ENCODE measurements around the gene MAP3K12. TPM values are rescaled to one million over a fixed set of nuclear protein-coding genes. Genes with fewer than 3 reads are reported as not detected.

The MAP3K12 gene
- total and polyA plus RNA-seq, 2 of the 13 experiments (the other 11 are each of a cell fraction or from before 2014, with no cell fraction given): 0.20 to 1.1 TPM

DNA sequence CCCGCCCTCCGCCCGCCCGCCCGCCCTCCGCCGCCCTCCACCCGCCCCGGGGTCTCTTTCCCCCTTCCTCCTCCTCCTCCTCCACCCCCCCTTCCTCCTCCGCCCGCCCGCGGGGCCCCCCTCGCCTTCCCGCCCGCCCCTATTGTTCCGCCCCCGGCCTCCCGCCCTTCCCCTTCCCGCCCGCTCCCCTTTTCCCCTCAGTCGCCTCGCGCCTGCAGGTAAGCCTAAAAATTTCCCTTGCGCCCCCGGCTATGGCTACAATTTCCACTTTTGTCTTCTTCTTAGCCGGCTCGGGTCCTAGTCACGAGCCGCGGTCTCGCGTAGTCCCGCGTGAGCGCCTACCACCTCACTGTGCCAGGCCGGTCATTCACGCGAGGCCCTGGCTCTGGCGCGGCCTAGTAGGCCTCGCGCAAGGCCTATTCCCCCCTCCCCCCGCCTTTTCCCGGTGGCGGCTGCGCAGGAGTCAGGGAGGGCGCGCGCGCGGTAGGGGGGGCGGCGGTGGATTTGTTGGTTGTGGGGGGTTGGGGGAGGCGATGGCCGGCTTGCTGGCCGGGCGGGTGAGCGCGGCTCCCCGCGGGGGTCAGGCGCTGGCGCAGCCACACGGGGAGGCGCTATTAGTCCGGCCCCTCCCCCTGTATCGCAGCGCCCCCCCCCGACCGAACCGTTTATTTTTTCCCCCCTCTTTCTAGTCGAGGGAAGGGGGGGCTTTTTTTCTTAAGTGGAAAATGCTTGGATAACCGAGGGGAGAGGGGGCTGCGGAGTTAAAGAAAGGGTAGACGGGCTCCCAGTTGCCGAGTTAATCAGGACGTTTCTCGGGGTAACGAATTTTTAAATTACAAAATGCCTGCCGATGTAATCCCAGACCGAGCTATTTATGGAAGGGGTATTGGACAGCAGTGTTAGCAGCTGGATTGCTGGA is 46.8 kb downstream of the MAP3K12 start (continued):
- TF ChIP-seq, protein P1, sequence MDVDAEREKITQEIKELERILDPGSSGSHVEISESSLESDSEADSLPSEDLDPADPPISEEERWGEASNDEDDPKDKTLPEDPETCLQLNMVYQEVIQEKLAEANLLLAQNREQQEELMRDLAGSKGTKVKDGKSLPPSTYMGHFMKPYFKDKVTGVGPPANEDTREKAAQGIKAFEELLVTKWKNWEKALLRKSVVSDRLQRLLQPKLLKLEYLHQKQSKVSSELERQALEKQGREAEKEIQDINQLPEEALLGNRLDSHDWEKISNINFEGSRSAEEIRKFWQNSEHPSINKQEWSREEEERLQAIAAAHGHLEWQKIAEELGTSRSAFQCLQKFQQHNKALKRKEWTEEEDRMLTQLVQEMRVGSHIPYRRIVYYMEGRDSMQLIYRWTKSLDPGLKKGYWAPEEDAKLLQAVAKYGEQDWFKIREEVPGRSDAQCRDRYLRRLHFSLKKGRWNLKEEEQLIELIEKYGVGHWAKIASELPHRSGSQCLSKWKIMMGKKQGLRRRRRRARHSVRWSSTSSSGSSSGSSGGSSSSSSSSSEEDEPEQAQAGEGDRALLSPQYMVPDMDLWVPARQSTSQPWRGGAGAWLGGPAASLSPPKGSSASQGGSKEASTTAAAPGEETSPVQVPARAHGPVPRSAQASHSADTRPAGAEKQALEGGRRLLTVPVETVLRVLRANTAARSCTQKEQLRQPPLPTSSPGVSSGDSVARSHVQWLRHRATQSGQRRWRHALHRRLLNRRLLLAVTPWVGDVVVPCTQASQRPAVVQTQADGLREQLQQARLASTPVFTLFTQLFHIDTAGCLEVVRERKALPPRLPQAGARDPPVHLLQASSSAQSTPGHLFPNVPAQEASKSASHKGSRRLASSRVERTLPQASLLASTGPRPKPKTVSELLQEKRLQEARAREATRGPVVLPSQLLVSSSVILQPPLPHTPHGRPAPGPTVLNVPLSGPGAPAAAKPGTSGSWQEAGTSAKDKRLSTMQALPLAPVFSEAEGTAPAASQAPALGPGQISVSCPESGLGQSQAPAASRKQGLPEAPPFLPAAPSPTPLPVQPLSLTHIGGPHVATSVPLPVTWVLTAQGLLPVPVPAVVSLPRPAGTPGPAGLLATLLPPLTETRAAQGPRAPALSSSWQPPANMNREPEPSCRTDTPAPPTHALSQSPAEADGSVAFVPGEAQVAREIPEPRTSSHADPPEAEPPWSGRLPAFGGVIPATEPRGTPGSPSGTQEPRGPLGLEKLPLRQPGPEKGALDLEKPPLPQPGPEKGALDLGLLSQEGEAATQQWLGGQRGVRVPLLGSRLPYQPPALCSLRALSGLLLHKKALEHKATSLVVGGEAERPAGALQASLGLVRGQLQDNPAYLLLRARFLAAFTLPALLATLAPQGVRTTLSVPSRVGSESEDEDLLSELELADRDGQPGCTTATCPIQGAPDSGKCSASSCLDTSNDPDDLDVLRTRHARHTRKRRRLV (CRISPR knock-in tag; IDR thresholded peaks at IDR 0.05): no peak
- no peak for TF ChIP-seq ZNF75D (CRISPR knock-in tag; IDR thresholded peaks at IDR 0.05; ENCODE audit: borderline replicate concordance)
- TF ChIP-seq, protein P2, sequence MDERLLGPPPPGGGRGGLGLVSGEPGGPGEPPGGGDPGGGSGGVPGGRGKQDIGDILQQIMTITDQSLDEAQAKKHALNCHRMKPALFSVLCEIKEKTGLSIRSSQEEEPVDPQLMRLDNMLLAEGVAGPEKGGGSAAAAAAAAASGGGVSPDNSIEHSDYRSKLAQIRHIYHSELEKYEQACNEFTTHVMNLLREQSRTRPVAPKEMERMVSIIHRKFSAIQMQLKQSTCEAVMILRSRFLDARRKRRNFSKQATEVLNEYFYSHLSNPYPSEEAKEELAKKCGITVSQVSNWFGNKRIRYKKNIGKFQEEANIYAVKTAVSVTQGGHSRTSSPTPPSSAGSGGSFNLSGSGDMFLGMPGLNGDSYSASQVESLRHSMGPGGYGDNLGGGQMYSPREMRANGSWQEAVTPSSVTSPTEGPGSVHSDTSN (CRISPR knock-in tag; IDR thresholded peaks at IDR 0.05): no peak
- TF ChIP-seq, protein P3, sequence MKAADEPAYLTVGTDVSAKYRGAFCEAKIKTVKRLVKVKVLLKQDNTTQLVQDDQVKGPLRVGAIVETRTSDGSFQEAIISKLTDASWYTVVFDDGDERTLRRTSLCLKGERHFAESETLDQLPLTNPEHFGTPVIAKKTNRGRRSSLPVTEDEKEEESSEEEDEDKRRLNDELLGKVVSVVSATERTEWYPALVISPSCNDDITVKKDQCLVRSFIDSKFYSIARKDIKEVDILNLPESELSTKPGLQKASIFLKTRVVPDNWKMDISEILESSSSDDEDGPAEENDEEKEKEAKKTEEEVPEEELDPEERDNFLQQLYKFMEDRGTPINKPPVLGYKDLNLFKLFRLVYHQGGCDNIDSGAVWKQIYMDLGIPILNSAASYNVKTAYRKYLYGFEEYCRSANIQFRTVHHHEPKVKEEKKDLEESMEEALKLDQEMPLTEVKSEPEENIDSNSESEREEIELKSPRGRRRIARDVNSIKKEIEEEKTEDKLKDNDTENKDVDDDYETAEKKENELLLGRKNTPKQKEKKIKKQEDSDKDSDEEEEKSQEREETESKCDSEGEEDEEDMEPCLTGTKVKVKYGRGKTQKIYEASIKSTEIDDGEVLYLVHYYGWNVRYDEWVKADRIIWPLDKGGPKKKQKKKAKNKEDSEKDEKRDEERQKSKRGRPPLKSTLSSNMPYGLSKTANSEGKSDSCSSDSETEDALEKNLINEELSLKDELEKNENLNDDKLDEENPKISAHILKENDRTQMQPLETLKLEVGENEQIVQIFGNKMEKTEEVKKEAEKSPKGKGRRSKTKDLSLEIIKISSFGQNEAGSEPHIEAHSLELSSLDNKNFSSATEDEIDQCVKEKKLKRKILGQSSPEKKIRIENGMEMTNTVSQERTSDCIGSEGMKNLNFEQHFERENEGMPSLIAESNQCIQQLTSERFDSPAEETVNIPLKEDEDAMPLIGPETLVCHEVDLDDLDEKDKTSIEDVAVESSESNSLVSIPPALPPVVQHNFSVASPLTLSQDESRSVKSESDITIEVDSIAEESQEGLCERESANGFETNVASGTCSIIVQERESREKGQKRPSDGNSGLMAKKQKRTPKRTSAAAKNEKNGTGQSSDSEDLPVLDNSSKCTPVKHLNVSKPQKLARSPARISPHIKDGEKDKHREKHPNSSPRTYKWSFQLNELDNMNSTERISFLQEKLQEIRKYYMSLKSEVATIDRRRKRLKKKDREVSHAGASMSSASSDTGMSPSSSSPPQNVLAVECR (CRISPR knock-in tag; IDR thresholded peaks at IDR 0.05; ENCODE audit: borderline replicate concordance): peak; percentile 57; the same call in 1 of the 2 replicates
- TF ChIP-seq PHB2 (IDR thresholded peaks at IDR 0.05; ENCODE audit: partially characterized antibody): no peak
- peak; percentile 55; the same call in 1 of the 2 replicates for TF ChIP-seq ARNT2 (CRISPR knock-in tag; IDR thresholded peaks at IDR 0.05; ENCODE audit: low read depth)
- TF ChIP-seq RFX5 (IDR thresholded peaks at IDR 0.05; ENCODE audit: low read depth, low read length): no peak
- TF ChIP-seq, protein P4, sequence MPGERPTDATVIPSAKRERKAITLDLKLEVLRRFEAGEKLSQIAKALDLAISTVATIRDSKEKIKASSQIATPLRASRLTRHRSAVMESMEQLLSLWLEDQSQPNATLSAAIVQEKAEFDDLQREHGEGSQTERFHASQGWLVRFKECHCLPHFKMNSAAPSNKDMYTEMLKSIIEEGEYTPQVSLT (CRISPR knock-in tag; IDR thresholded peaks at IDR 0.05; ENCODE audit: borderline replicate concordance, low read depth): no peak
- no peak for TF ChIP-seq ZBTB8A (CRISPR knock-in tag; IDR thresholded peaks at IDR 0.05; ENCODE audit: borderline replicate concordance, low read depth)
- peak; percentile 42; the same call in 1 of the 2 replicates for TF ChIP-seq TMF1 (CRISPR knock-in tag; IDR thresholded peaks at IDR 0.05; ENCODE audit: low read depth)
- 0 out of 2 replicates have a peak, but pooled peaks have one; percentile 3 for TF ChIP-seq ZNF350 (CRISPR knock-in tag; IDR thresholded peaks at IDR 0.05; ENCODE audit: borderline replicate concordance, low read depth)
- TF ChIP-seq ZNF530 (CRISPR knock-in tag; IDR thresholded peaks at IDR 0.05; ENCODE audit: low read depth): no peak
- TF ChIP-seq, protein P5, sequence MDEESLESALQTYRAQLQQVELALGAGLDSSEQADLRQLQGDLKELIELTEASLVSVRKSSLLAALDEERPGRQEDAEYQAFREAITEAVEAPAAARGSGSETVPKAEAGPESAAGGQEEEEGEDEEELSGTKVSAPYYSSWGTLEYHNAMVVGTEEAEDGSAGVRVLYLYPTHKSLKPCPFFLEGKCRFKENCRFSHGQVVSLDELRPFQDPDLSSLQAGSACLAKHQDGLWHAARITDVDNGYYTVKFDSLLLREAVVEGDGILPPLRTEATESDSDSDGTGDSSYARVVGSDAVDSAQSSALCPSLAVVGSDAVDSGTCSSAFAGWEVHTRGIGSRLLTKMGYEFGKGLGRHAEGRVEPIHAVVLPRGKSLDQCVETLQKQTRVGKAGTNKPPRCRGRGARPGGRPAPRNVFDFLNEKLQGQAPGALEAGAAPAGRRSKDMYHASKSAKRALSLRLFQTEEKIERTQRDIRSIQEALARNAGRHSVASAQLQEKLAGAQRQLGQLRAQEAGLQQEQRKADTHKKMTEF (CRISPR knock-in tag; IDR thresholded peaks at IDR 0.05): no peak

All from HepG2 (cell line).